HFFc6 (cell line): ENCODE data around the gene TRPM2. TPM values are rescaled to one million over a fixed set of nuclear protein-coding genes. Genes with fewer than 3 reads are reported as not detected.
A peak's percentile ranks its signal among the peaks of the same experiment; 100 is the strongest.

Experiments used
- DNase-seq: peaks from one replicate; pipeline ENCODE4 v3.0.0-alpha.2; 2018
- H3K27ac Mint-ChIP-seq: 2 replicates; pipeline ENCODE4 v1.8.0; 2020; ENCODE audit warnings: mild to moderate bottlenecking, mixed read lengths
- H3K27me3 Mint-ChIP-seq: 2 replicates; pipeline ENCODE4 v1.8.0; 2021; ENCODE audit warnings: mild to moderate bottlenecking, moderate library complexity, mixed read lengths; ENCODE audit not compliant: insufficient read depth
- H3K36me3 Mint-ChIP-seq: 2 replicates; pipeline ENCODE4 v1.8.0; 2021; ENCODE audit warnings: low read depth, mixed read lengths
- H3K4me1 Mint-ChIP-seq: 2 replicates; pipeline ENCODE4 v1.8.0; 2020; ENCODE audit warnings: low read depth, mixed read lengths
- H3K4me3 Mint-ChIP-seq: 2 replicates; pipeline ENCODE4 v1.8.0; 2020; ENCODE audit warnings: mild to moderate bottlenecking, moderate library complexity, mixed read lengths
- H3K9me3 Mint-ChIP-seq: 2 replicates; pipeline ENCODE4 v1.8.0; 2020; ENCODE audit warnings: mild to moderate bottlenecking, mixed read lengths
- total RNA-seq, 6 experiments: library from RNA; stranded (reverse); fragmentation: NEBNext Ultra II Directional; extraction: Animal tissue kit (Norgen Biotek cat#: 25700); gene quantifications; 2 replicates in 1 of 6; 3 replicates in 5 of 6; pipeline ENCODE4 v1.2.3, GENCODE V29; 2021
- TF ChIP-seq, protein P1 (sequence below): fragments of 200-600 bp; sonication (generic); IDR thresholded peaks from 2 replicates; pipeline ENCODE4 v1.5.0; 2021; ENCODE audit warnings: antibody characterized with exemption, mild to moderate bottlenecking

Gene TRPM2
- total RNA-seq, 6 experiments from 2014 or later: 0.09 to 0.31 (median 0.20) TPM; not detected in 2

DNA sequence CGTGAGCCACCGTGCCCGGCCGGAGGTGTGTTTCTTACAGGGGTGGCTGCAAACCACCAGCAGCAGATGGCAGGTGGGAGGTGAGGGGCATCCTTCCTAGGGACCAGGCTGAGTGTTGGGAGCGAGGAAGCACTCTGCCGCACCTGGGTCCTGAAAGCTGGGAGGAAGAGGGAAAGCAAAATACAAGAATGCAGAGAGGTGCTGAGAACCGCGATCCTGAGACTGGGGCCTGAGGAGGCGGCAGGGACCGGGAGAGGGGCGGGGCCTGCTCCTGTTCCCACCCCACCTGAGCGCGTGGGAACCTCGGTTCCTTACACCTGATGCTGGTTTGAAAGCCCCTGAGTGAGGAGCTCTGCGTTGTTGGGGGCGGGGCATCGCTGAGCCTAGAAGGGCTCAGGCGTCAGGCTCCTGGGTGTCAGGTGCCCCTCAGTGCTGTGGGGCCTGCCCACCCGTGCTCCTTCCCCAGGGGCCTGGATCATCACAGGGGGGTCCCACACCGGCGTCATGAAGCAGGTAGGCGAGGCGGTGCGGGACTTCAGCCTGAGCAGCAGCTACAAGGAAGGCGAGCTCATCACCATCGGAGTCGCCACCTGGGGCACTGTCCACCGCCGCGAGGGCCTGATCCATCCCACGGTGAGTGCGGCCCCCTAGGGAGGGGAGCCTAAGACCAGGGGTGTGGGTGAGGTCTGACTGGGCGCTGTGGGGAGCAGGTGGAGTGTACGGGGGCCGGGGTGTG lies 15.5 kb downstream of the TRPM2 start:
- Mint-ChIP-seq H3K4me1 (no peaks in the 10 kb centered on the region), H3K27ac (no peak overlapping the region), H3K9me3 (peaks cover 34% of the 10 kb centered on the region), H3K36me3 (peaks cover 4% of the 10 kb centered on the region; the same call in 1 of the 2 replicates), H3K4me3 (no peak overlapping the region), H3K27me3 (peaks cover 2% of the 10 kb centered on the region; the same call in 1 of the 2 replicates)
- TF ChIP-seq, protein P1, sequence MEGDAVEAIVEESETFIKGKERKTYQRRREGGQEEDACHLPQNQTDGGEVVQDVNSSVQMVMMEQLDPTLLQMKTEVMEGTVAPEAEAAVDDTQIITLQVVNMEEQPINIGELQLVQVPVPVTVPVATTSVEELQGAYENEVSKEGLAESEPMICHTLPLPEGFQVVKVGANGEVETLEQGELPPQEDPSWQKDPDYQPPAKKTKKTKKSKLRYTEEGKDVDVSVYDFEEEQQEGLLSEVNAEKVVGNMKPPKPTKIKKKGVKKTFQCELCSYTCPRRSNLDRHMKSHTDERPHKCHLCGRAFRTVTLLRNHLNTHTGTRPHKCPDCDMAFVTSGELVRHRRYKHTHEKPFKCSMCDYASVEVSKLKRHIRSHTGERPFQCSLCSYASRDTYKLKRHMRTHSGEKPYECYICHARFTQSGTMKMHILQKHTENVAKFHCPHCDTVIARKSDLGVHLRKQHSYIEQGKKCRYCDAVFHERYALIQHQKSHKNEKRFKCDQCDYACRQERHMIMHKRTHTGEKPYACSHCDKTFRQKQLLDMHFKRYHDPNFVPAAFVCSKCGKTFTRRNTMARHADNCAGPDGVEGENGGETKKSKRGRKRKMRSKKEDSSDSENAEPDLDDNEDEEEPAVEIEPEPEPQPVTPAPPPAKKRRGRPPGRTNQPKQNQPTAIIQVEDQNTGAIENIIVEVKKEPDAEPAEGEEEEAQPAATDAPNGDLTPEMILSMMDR: no peak
- no peak for DNase-seq

DNA sequence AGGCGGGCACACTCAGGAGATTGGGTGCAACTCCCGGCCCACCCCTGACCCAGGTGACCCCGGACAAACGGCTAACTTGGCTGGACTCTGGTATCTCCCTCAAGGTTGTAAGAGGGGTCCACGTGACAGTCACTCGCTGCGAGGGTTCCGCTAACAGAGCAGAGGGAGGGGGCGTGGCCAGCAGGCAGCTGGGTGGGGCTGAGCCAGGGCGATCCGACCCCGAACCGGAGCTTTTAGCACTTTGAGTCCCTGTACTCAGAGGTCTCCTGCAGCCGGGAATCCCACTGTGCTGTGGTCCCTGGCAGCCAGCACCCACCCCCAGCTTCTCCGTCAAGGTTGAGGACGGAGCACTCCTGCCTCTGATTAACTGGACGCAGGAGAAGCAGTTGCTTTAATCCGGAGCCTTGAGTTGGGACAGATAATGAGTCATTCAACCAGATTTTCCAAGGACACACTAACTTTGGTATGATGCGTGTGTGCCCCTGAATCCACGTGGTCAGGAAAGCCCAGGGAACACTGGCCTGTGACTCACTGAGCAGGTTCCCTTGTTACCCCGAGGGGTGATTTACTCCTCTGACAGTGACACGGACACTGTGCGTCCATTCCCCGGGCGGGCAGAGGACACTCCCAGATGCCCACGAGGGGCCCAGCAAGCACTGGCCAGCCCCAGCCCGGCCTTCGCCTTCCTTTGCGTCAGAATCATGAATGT lies 16.8 kb downstream of the TRPM2 start:
- TF ChIP-seq, protein P1: no peak
- H3K27me3 Mint-ChIP-seq: peaks cover 6% of the 10 kb centered on the region
- peaks cover 39% of the 10 kb centered on the region for H3K9me3 Mint-ChIP-seq
- peaks cover 6% of the 10 kb centered on the region; the same call in 1 of the 2 replicates for H3K36me3 Mint-ChIP-seq
- peak; percentile 9 for DNase-seq
- no peaks in the 10 kb centered on the region for H3K4me1 Mint-ChIP-seq
- no peak overlapping the region for H3K27ac Mint-ChIP-seq
- H3K4me3 Mint-ChIP-seq: no peak overlapping the region

DNA sequence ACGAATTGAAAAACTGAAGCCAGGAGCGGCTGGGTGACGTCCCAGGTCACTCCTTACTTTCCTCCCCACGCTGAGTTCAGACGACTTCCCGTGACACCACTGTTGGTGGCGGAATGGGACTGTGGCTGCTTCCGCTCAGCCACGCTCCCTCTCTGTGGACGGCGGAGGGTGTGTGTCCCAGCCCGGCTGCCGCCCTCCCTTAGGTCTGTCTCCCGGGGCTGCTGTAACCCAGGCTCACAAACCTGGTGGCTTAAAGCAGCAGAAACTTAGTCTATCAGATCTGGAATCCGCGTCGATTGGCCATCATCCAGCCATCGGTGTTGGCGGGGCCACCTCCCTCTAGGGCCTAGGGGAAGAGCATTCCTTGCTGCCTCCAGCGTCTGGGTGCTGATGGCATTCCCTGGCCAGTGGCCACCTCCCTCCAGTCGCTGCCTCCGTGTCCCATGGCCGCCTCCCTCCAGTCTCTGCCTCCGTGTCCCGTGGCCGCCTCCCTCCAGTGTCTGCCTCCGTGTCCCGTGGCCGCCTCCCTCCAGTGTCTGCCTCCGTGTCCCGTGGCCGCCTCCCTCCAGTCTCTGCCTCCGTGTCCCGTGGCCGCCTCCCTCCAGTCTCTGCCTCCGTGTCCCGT lies 17.5 kb downstream of the TRPM2 start:
- TF ChIP-seq, protein P1: no peak
- H3K27ac Mint-ChIP-seq: no peak overlapping the region
- peaks cover 7% of the 10 kb centered on the region for H3K27me3 Mint-ChIP-seq
- no peaks in the 10 kb centered on the region for H3K4me1 Mint-ChIP-seq
- no peak overlapping the region for H3K4me3 Mint-ChIP-seq
- peaks cover 46% of the 10 kb centered on the region for H3K9me3 Mint-ChIP-seq
- no peak for DNase-seq
- peaks cover 13% of the 10 kb centered on the region; the same call in 1 of the 2 replicates for H3K36me3 Mint-ChIP-seq

DNA sequence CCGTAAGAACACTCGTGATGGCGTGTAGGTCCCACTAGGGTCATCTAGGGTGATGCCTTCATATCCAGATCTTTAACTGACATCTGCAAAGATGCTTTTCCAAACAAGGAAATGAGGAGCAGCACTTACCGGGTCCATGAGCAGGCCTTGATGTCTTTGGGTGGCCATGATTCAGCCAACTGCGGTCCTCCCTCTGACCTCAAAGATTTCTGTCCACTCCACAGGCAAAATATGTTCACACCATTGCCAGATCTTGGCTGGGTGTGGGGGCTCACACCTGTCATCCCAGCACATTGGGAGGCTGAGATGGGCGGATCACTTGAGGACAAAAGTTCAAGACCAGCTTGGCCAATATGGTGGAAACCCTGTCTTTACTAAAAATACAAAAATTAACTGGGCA lies 18.2 kb downstream of the TRPM2 start:
- peaks cover 7% of the 10 kb centered on the region for H3K27me3 Mint-ChIP-seq
- peaks cover 13% of the 10 kb centered on the region; the same call in 1 of the 2 replicates for H3K36me3 Mint-ChIP-seq
- no peak for DNase-seq
- no peaks in the 10 kb centered on the region for H3K4me1 Mint-ChIP-seq
- H3K27ac Mint-ChIP-seq: no peak overlapping the region
- TF ChIP-seq, protein P1: no peak
- no peak overlapping the region for H3K4me3 Mint-ChIP-seq
- peaks cover 51% of the 10 kb centered on the region for H3K9me3 Mint-ChIP-seq

DNA sequence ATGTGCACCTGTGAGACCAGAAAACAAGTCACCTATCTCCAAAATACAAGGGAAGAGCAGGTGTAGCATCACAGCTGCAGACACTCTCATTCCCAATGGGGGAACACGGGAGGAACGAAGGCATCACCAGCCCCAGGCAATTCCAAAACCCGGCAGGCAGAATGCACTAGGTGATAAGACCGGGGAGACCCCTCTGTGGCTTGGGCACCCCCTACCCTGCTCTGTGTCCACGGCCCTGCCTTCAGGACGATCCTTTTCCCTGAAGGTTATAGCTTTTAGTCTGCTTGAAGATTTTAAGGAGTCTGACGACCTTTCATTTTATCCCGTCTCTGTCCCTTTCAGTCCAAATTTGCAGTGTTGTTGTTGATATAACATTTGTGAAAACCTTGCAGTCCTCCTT lies 19.2 kb downstream of the TRPM2 start:
- Mint-ChIP-seq H3K4me3 (no peak overlapping the region), H3K4me1 (no peaks in the 10 kb centered on the region), H3K27ac (no peak overlapping the region), H3K9me3 (peaks cover 53% of the 10 kb centered on the region), H3K36me3 (peaks cover 13% of the 10 kb centered on the region; the same call in 1 of the 2 replicates), H3K27me3 (peaks cover 7% of the 10 kb centered on the region)
- DNase-seq: no peak
- TF ChIP-seq, protein P1: no peak
